H9 (cell line): Measurements from ENCODE around the gene MED13L. TPM values are rescaled to one million over a fixed set of nuclear protein-coding genes. Genes with fewer than 3 reads are reported as not detected.

Experiments
- DNase-seq: peaks from one replicate; pipeline ENCODE4 v3.0.0-alpha.2; 2017
- H2AFZ ChIP-seq: one replicate; pipeline ENCODE4 v1.6.1; 2013; ENCODE audit warnings: mild to moderate bottlenecking, low read length, control low read depth, moderate library complexity
- H2AK5ac ChIP-seq: 2 replicates; pipeline ENCODE4 v1.6.1; 2013; ENCODE audit warnings: low read length, control low read depth, mixed read lengths; ENCODE audit not compliant: insufficient read length
- H2BK120ac ChIP-seq: one replicate; pipeline ENCODE4 v1.6.1; 2013; ENCODE audit warnings: low read depth, mild to moderate bottlenecking, low read length, control low read depth, inconsistent platforms; ENCODE audit not compliant: poor library complexity, severe bottlenecking
- H2BK12ac ChIP-seq: 2 replicates; pipeline ENCODE4 v1.6.1; 2013; ENCODE audit warnings: low read length, control low read depth, mixed read lengths, low read depth; ENCODE audit not compliant: insufficient read length
- H2BK15ac ChIP-seq: 2 replicates; pipeline ENCODE4 v1.6.1; 2013; ENCODE audit warnings: low read depth, low read length, control low read depth
- H2BK20ac ChIP-seq: one replicate; pipeline ENCODE4 v1.6.1; 2013; ENCODE audit warnings: low read depth, mild to moderate bottlenecking, low read length, control low read depth, inconsistent platforms; ENCODE audit not compliant: poor library complexity, severe bottlenecking
- H2BK5ac ChIP-seq: 2 replicates; pipeline ENCODE4 v1.6.1; 2013; ENCODE audit warnings: low read length, control low read depth, mixed read lengths; ENCODE audit not compliant: insufficient read length
- H3K14ac ChIP-seq: 2 replicates; pipeline ENCODE4 v1.6.1; 2013; ENCODE audit warnings: low read length, control low read depth; ENCODE audit not compliant: insufficient read depth
- H3K18ac ChIP-seq: 2 replicates; pipeline ENCODE4 v1.6.1; 2013; ENCODE audit warnings: low read depth, mild to moderate bottlenecking, mixed read lengths, low read length, control low read depth; ENCODE audit not compliant: insufficient read length
- H3K23ac ChIP-seq: 2 replicates; pipeline ENCODE4 v1.6.1; 2013; ENCODE audit warnings: low read length, control low read depth, mixed read lengths, low read depth; ENCODE audit not compliant: insufficient read length
- H3K23me2 ChIP-seq: 2 replicates; pipeline ENCODE4 v1.6.1; 2013; ENCODE audit warnings: low read depth, mild to moderate bottlenecking, mixed read lengths, low read length, control low read depth; ENCODE audit not compliant: insufficient read length, poor library complexity, severe bottlenecking
- H3K27ac ChIP-seq: 2 replicates; pipeline ENCODE4 v1.5.1; 2013; ENCODE audit warnings: low read length, control low read depth, mixed read lengths, low read depth; ENCODE audit not compliant: insufficient read length
- H3K27me3 ChIP-seq: 2 replicates; pipeline ENCODE4 v1.6.1; 2013; ENCODE audit warnings: low read length, control low read depth, inconsistent platforms; ENCODE audit not compliant: insufficient read depth
- H3K4ac ChIP-seq: 2 replicates; pipeline ENCODE4 v1.6.1; 2013; ENCODE audit warnings: low read depth, mild to moderate bottlenecking, control low read depth, inconsistent platforms, low read length, moderate library complexity
- H3K4me1 ChIP-seq: 2 replicates; pipeline ENCODE4 v1.6.1; 2013; ENCODE audit warnings: low read length, control low read depth, inconsistent platforms; ENCODE audit not compliant: insufficient read depth
- H3K4me2 ChIP-seq: 2 replicates; pipeline ENCODE4 v1.6.1; 2013; ENCODE audit warnings: low read length, control low read depth, mixed read lengths; ENCODE audit not compliant: insufficient read length, insufficient read depth
- H3K56ac ChIP-seq: 2 replicates; pipeline ENCODE4 v1.6.1; 2013; ENCODE audit warnings: low read depth, mild to moderate bottlenecking, mixed read lengths, low read length, control low read depth; ENCODE audit not compliant: insufficient read length
- H3K79me1 ChIP-seq: 2 replicates; pipeline ENCODE4 v1.6.1; 2013; ENCODE audit warnings: low read depth, mild to moderate bottlenecking, moderate library complexity, low read length, control low read depth, inconsistent platforms; ENCODE audit not compliant: insufficient read depth, poor library complexity, severe bottlenecking
- H3K79me2 ChIP-seq: 2 replicates; pipeline ENCODE4 v1.6.1; 2013; ENCODE audit warnings: low read length, control low read depth, inconsistent platforms; ENCODE audit not compliant: insufficient read depth
- H3K9ac ChIP-seq: 2 replicates; pipeline ENCODE4 v1.6.1; 2013; ENCODE audit warnings: low read length, control low read depth, mixed read lengths; ENCODE audit not compliant: insufficient read length; ENCODE audit errors: extremely low read depth
- H3K9me3 ChIP-seq: one replicate; pipeline ENCODE4 v1.6.1; 2013; ENCODE audit warnings: low read depth, low read length, inconsistent platforms; ENCODE audit not compliant: control insufficient read depth
- H3T11ph ChIP-seq: one replicate; pipeline ENCODE4 v1.6.1; 2013; ENCODE audit warnings: mild to moderate bottlenecking, low read length, control low read depth, inconsistent platforms
- H4K20me1 ChIP-seq: one replicate; pipeline ENCODE4 v1.6.1; 2013; ENCODE audit not compliant: control insufficient read depth, insufficient read length, insufficient read depth
- H4K5ac ChIP-seq: 2 replicates; pipeline ENCODE4 v1.6.1; 2013; ENCODE audit warnings: low read depth, mild to moderate bottlenecking, mixed read lengths, low read length, control low read depth; ENCODE audit not compliant: insufficient read length
- H4K8ac ChIP-seq: replicated peaks from 2 replicates; pipeline ENCODE4 v1.6.1; 2013; ENCODE audit warnings: low read length, control low read depth, mixed read lengths, low read depth; ENCODE audit not compliant: insufficient read length
- H4K91ac ChIP-seq: 2 replicates; pipeline ENCODE4 v1.6.1; 2013; ENCODE audit warnings: low read depth, mild to moderate bottlenecking, moderate library complexity, mixed read lengths, low read length, control low read depth; ENCODE audit not compliant: insufficient read length
- H3K27ac Mint-ChIP-seq, 3 experiments: 2 replicates in 2 of 3; 3 replicates in 1 of 3; pipeline ENCODE4 v1.8.0; 2020 to 2021; ENCODE audit warnings: mixed read lengths in 3 of 3, mild to moderate bottlenecking in 1 of 3, moderate library complexity in 1 of 3
- H3K27me3 Mint-ChIP-seq: 2 replicates; pipeline ENCODE4 v1.8.0; 2021; ENCODE audit warnings: low read depth, mild to moderate bottlenecking, moderate library complexity, mixed read lengths
- H3K36me3 Mint-ChIP-seq, 3 experiments: 2 replicates in 2 of 3; 3 replicates in 1 of 3; pipeline ENCODE4 v1.8.0; 2020 to 2021; ENCODE audit warnings: low read depth in 3 of 3, mixed read lengths in 3 of 3; ENCODE audit not compliant: insufficient read depth in 1 of 3
- H3K4me1 Mint-ChIP-seq, 2 experiments: 2 replicates each; pipeline ENCODE4 v1.8.0; 2020; ENCODE audit warnings: mixed read lengths in 2 of 2
- H3K4me3 Mint-ChIP-seq, 2 experiments: 2 replicates in 1 of 2; 3 replicates in 1 of 2; pipeline ENCODE4 v1.8.0; 2020 to 2021; ENCODE audit warnings: mild to moderate bottlenecking in 2 of 2, mixed read lengths in 2 of 2, moderate library complexity in 1 of 2
- H3K9me3 Mint-ChIP-seq, 2 experiments: 2 replicates in 1 of 2; 3 replicates in 1 of 2; pipeline ENCODE4 v1.8.0; 2020; ENCODE audit warnings: mild to moderate bottlenecking in 2 of 2, mixed read lengths in 2 of 2, moderate library complexity in 1 of 2
- CTCF ChIP-seq: fragments of 200-600 bp; sonication (generic); conservative IDR thresholded peaks from 3 replicates; pipeline ENCODE4 v1.8.0; 2021; ENCODE audit warnings: antibody characterized with exemption, mild to moderate bottlenecking
- WGBS: extraction: QIAGEN DNeasy Blood & Tissue Kit; methylation state at CpG from one replicate; pipeline ENCODE4 v1.1.7; 2013; ENCODE audit warnings: missing lambda C conversion rate, low lambda C conversion rate, mixed read lengths; ENCODE audit not compliant: insufficient read length; ENCODE audit errors: extremely low coverage; 5-methylcytosine and 5-hydroxymethylcytosine counted together
- total RNA-seq: library from RNA; stranded (reverse); gene quantifications from 2 replicates; pipeline ENCODE4 v1.2.1, GENCODE V29; 2021

The MED13L gene
- total RNA-seq, 1 experiment from 2014 or later = 52.4 TPM

DNA sequence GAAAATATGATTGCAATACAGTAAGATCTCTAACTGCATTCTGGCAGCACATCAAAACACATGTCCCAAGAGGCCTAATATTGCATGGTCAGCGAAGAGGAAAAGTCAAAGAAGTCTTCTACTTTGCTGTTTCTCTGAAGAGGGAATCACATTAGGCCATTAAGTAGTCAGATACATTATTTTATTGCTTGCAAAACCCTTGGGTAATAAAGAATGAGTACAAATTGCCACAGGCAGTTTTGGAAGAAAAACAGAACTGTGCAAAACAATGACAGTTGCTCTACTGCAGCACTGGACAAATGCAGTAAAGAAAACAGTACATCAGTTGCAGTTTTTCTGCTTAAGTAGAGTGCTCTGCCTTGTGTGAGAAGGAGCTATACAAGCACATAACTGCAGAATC, 211.9 kb downstream of the MED13L start:
- Histone ChIP-seq H2BK12ac (no peak overlapping the region), H3K27ac (no peak overlapping the region), H3K4ac (no peak overlapping the region), H3K23me2 (no peaks in the 10 kb centered on the region), H3K18ac (no peak overlapping the region), H3K79me1 (peaks cover 4% of the 10 kb centered on the region), H3T11ph (no peak overlapping the region), H3K9me3 (no peaks in the 10 kb centered on the region), H2AK5ac (no peak overlapping the region), H2BK15ac (no peak overlapping the region), H4K8ac (no peak overlapping the region), H3K56ac (no peak overlapping the region), H4K5ac (no peak overlapping the region), H4K91ac (no peak overlapping the region), H3K27me3 (no peaks in the 10 kb centered on the region), H2BK120ac (no peak overlapping the region), H2BK5ac (no peak overlapping the region), H2BK20ac (no peak overlapping the region), H3K79me2 (no peaks in the 10 kb centered on the region), H3K4me1 (no peaks in the 10 kb centered on the region), H3K23ac (no peak overlapping the region), H2AFZ (no peak overlapping the region), H3K14ac (no peak overlapping the region), H4K20me1 (no peaks in the 10 kb centered on the region), H3K9ac (no peak overlapping the region), H3K4me2 (no peak overlapping the region)
- Mint-ChIP-seq H3K27me3 (no peaks in the 10 kb centered on the region), H3K27ac (no peak overlapping the region), H3K36me3 (no peaks in the 10 kb centered on the region), H3K4me3 (no peak overlapping the region), H3K4me1 (peaks cover 5 to 7% of the 10 kb centered on the region in 2 experiments; a peak in 3 of 4 replicates), H3K9me3 (no peaks in the 10 kb centered on the region)
- no peak for DNase-seq
- no CpG with 5 or more reads among the region's 1 CpG for WGBS
- no peak for TF ChIP-seq CTCF
